Stimulated activated CD4-positive, alpha-beta T cell treated with anti-CD3 and anti-CD28 coated beads, Interleukin-1b, Interleukin-23, amount 100 ng/mL, for 48 hours (primary cell): ENCODE measurements around the gene FSTL5.

Source experiments
- DNase-seq: peaks from one replicate; pipeline ENCODE4 v3.0.0-alpha.2; 2020

Gene FSTL5

DNA sequence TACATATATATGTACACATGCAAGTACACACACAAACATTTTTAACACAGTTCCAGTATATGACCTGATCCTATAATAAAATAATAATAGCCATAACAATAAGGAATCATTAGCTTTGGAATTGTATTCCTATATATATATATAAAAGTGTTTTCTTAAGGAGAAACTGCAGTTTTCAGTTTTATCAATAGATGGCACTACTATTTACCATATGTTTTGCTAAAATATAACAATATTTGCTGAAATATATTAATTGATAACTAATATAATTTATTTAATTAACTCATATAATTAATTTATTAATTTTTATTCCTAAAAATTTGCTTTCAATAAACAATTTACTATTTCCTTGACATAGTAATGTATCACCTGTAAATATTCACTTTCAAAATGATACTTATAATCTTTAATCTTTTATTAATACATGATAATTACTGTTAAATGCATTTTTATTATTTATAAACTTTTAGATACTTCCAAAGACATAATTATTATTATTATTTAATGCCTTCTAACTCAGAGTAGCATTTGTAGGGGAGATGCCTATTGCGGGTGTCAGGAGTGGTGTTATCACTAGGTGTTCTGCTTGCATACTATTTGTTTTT is 599.5 kb downstream of the FSTL5 start:
- DNase-seq = no peak

DNA sequence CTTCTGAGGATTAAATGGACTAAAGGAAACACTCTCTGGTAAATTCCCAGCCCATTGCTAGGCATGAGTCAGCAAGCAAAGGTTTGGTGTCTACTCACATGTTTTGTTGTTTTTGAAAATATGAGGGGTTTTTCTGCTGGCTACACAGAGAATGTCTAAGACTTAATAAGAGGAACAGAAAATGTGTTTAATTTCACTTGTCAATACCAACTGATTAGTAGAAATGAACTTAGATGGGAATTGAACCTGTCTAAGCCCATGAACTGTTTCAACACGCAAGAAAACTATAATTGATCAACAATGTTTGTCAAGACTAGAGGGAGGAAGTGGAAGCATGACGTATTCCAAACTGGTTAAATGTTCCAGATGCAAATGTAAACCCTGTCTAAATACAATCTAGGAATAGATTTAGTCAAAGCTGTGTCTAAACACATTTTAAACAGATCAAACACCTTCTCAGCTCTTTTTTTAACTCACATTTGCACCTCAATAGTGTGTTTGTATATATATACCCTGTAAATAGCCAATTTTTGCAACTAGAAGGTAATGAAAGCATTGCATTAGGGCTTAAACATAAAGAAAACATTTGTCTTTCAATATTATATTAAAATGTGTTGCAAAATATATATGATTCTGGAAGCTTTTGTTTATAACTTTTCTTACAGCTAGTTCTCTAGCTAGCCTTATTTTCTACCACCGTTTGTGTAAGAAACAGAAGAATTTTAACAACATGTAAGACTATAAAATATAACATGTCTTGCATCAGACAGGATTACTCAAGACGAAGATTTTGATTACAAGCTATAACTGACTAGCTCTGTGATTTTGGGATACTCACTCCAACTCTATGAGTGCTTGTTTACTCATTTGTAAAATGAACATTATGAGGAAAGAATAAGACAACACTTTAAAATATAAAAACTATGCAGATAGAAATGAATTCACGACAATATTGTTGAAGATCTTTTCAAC is 607.8 kb downstream of the FSTL5 start:
- no peak for DNase-seq

DNA sequence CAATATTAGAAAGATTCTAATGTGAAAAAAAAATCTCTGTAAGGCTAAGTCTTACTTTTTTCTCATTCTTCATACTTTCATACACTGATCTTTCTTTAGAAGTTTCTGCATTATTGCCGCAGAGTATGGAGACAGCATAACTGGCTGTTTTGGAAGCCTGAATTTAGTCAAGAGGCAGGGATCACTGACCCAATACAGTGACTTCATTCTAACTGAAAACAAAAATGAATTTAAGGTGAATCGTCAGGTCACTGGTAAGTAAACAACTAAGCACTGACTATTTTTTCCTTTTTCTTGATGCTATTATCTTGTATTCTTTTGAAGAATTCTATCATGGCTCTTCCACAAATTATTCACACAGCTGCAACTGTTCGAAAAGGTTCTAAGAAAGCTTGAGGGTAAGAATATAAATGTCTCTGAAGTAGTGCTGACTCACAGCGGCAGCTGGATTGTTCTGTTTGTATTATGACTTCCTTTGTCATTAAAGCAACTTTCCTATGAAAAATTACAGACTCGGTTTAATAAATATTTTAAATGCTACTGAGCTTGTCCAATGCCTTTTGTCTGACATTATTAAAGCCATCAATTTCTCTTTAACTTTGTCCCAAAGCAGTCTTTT is 609.3 kb downstream of the FSTL5 start:
- DNase-seq = no peak

DNA sequence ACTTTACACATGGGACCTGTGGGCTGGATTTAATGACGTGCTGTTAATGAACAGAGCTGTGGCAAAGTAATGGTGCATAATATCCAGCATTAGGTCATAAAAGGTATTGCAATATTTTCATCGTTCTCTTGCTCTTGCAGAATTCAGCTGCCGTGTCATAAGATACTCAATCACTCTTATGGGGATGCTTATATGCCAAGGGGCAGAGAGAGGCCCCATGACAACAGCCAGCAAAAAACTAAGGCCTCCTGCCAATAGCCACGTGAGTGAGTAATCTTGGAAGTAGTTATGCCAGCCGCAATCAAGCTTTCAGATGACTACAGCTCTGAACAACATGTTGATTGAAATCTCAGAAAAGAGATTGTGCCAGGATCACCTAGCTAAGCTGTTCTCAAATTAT is 616.9 kb downstream of the FSTL5 start:
- DNase-seq = no peak

DNA sequence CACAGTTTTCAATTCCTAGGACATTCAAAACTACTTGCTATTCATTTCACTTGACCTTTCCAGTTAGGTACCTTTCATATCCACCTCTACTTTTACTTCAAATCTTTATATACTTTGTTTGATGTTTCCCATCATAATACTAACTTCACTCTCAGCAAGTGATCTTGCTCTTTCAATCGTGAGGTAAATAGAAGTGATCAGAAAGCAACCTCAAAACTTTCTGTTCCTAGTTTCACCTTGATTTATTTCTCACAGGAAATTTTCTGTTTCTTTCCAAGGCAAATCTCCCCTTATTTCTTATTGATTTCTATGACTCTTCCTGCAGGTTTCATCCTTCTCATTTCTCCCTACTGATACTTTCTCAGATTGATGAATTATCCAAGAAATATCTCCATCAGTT is 623.5 kb downstream of the FSTL5 start:
- no peak for DNase-seq

DNA sequence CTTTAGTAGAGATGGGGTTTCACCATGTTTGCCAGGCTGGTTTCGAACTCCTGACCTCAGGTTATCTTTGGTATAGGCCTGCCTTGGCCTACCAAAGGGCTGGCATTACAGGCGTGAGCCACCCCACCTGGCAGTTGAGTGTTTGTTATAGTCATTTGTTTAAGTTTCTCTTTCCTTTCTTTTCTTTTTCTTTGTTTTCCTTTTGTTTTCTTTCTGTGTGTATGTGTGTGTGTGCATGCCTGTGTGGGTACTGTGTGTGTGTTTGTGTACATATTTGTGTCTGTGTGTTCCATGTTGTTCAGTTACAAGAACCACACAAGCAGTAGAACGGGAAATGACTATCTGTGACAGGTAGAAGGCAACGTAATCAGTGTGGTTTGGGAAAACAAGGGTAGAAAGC is 624.9 kb downstream of the FSTL5 start:
- no peak for DNase-seq

DNA sequence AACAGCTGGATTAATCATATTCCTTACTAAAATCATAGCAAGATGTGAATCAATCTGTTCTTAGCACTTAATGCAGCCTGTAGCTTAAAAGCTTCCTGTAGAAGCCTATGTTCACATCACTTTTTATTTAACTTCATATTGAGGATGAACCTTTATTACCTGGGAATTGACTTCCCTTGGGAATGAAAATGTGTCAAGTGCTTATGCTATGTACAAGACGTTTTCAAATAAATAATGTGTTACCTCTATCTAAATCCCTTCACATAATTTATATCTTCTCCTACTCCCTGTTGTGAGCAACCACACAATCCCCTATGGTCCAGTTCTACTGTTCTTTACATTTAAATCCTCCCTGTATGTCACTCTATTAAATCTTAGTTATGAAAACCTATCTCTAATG is 633.1 kb downstream of the FSTL5 start:
- no peak for DNase-seq

DNA sequence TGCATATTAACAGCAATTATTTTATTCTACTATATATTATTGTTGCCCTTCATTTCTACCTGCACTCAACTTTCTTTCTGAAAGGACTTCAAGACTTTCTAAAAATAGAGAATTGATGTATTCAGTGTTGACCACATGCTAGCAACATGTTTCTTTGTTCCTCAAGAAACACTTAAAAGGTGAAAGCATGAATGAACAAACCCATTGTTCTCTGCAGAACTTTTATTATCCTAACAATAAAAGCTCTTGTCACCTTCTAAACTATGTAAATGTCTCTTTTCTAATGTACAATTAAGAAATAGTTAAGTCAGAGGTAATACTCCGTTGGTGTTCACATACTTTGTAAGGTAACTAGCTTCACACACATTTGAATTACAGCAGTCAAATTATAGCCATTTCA is 638.7 kb downstream of the FSTL5 start:
- no peak for DNase-seq

DNA sequence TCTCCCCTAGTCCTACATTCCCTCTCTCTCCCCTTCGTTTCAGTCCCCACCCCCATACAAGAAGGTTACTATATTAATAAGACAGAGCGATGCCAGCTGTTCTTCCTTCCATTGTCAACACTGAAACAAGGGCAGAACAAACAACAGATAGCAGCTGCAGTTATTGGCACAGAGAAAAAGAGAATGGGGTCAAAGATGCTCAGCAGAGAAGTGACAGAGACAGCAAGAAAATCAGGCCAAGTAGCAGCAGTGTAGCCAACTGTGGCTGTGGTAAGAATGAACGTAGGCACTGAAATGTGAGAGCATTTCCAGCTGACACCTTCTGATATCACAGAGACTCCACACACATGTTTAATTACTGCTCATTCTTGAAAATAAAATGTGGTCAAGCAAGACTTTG is 641.8 kb downstream of the FSTL5 start:
- no peak for DNase-seq

DNA sequence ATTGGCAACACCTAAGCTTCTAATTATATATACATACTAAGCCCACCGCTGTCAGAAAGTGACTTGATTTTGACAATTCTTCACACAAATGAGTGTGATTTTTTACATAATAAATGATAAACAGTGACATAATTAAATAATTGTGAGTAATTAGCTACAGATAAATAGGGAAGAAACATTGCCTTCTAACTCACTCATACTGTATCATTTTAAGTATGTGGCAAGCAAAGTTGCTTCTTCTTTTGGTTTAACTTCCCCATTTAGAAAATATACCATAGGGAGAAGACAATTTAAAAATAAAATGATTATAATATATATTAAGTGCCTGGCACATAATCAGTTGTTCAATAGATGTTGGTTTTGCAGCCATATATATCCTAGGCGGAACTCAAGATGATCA is 644.2 kb downstream of the FSTL5 start:
- no peak for DNase-seq

DNA sequence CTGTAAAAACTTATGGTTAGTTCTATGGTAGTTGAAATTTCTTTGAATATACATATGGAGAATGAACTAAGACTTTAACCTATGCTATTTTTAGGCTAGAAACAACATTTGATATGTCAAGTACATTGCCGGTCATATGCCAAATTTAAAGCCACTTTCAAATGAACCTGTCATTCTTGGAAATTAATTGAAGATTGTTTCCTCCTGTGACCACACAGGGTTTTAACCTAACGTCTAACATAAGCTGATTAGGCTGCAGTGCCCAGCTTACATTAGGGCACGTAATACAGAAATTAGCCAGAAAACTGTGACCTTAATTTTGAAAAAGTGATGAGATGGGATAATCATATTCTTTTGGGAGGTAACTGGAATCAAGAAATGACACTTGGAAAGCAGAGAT is 645.9 kb downstream of the FSTL5 start:
- no peak for DNase-seq

DNA sequence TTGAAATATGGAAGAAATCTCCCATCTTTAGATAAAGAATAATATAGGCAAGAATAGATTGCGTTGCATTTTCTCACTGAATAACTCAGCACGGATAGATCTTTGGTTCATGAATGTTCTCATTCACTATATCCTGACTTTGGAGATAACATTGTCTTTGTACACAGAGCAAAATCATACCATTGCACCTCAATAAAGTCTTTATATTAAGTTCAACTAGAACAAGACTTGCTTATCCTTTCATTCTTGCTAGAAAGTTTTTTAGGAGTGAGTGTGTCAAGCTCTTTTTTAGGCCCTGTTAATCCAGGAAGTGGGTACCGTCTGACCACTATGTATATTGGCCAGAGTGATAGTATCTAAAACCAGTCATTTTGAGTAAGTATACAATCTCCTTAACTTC is 658.7 kb downstream of the FSTL5 start:
- DNase-seq = no peak

DNA sequence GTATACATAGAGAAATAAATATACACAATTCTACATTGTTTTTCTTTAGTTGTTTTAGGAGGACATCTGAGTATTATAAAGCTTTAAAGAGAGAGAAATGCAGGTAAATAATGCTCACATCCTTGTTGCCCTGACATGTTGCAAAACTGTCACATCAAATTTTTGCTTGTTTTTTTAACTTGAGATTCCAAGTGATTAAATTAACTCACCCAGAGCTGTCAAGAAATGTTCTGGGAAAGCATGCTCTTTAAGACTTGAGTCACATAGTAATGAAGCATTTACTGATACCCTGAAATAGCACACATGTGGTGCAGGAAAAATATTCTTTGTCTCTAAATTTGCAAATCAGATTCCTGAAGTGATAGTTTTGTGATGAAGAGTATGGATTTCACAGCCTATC is 665.6 kb downstream of the FSTL5 start:
- DNase-seq = no peak

DNA sequence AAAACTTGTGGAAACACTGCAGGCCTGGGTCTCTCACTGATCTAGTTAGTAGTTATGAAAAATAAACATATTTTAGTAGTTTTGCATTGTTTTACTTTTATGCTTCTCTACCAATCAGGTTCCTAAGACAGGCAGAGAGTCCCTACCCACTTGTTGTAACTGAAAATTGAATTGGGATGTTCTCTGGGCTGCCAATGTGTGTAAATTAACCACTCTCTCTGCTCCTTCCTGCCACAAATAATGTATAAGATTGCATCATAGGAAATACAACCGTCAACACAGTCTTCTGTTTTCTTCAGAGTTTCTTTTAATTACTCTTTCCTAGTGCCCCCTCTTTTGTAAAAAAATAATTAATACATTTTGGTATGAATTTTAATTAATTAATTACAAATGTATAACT is 677.3 kb downstream of the FSTL5 start:
- DNase-seq = no peak

DNA sequence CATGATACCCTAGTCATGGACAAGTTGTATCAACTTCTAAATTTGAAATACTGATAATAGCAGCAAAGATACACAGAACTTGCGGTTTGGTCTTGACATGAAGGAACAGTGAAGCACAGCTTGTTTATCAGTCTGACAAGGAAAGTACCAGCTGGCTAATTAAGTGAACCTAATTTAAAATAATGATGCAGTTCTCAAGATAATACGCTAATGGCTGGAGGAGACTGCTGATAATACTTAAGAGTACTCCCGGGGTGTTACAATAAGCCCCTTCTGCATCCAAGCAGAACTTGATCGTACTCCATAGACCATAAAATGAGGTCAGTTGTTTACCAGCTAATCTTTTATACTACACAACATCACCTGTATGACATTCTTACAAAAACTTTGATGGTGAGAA is 697.5 kb downstream of the FSTL5 start:
- DNase-seq = no peak

DNA sequence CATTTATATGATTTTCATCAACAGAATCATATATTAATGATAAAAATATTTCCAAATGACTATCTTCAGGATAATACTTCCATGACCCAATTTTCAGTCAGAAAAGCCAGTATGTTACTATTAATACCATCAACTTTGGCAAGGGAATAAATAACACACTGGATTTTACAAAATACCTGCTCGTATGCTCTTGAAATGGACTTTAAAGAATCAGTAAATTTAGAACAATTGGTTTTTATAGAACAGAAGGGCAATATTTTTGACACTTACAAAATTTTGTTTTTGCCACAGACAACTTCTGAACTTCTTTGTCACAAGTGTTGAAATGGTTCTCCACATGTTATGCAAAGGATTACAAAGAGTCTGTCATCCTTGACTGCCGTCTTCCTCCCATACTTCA is 700.4 kb downstream of the FSTL5 start:
- DNase-seq = no peak

DNA sequence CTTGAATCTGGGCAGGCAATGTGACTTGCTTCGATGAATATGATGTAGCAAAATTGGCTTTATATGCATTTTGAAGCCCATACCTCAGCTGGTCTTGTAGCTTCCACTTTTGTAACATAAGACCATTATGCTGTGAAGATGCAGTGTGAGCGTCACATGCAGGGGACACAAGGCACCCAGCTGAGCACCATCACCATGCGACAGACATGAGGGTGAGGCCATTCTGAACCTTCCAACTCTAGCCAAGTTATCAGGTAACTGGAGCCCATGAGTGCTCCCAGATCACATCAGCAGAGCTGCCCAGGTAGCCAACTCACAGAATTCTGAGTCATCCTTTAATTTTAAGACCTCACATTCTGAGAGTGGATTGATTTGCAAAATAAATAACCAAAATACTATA is 705.9 kb downstream of the FSTL5 start:
- DNase-seq = no peak

DNA sequence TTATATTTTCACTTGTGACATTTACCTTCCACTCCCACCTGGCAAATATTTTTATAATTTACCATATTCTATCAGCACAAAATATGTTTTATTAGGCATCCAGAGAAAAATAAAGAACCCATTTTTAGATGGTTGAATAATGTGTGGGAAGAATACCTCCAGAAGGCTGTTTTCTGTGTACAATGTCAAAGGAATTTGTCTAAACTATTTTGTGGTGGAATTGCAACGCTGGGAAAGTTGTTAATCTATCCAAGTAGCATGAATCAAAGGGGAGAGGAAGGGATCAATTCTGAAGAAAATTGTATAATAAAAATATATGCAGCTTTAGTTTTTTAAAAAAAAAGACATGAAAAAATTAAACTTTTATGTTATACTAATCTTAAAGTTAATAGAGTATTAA is 706.5 kb downstream of the FSTL5 start:
- DNase-seq = no peak

DNA sequence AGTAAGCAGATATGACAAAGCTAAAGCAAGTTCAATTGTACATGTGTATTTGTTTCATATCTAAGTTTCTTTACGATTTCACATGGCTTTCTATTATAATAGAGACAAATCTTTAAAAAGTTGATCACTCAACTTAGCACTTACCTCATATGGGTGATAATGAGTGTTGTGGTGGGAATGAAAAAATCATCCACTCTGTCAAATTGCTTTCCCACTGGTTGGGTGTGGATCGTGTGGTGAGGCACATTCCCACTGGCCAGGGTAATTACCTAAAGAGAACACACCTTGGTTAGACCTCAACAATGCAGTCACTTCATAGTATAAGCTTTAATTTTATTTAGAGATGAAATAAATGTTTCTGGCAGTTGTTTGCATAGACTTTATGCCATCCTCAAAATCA is 708.9 kb downstream of the FSTL5 start:
- DNase-seq = no peak

DNA sequence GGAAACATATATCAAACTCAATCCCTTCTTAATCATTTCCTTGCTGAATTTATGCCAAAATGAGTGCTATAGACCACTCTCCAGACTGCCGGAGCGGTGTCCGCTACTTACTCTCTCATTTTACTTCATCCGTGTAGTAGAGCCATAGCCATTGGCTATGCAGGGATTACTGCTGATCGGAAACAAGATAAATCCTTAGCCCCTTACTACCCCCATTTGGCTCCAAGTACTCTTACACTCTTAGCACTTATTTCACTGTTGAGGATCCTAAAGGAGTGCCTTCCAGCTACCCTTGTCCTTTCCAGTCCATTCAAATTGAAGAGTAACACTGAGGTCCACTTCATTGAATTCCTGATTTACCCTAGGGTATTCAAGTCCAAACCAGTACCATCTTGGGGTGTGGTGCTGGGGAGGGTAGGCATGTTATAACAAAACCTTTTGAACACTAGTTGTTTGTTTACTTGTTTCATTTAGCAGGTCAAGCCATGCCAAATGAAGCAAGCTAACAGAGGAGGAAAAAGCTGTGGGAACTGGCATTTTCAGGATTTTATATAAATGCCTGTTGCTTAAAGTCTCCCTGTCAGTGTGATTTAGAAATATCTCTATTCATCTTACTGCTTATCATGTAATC is 715.1 kb downstream of the FSTL5 start:
- DNase-seq = no peak

DNA sequence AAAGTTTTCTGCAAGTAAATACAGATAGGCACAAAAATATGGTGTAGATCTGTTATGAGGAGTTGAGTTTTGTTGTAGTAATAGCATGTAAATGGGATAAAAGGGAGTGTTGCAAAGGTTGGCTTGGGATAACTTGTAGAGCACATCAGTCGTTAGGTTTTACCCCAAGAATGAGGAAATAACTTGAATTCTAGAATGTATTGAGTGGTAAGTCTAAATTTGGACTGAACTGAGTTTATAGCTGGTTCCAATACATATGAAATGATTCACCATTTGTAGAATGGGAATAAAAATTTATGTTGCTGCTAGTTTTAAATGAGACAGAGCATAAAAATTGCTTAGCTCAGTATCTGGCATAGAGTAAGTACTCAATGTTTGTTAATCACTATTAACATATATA is 719.2 kb downstream of the FSTL5 start:
- no peak for DNase-seq

DNA sequence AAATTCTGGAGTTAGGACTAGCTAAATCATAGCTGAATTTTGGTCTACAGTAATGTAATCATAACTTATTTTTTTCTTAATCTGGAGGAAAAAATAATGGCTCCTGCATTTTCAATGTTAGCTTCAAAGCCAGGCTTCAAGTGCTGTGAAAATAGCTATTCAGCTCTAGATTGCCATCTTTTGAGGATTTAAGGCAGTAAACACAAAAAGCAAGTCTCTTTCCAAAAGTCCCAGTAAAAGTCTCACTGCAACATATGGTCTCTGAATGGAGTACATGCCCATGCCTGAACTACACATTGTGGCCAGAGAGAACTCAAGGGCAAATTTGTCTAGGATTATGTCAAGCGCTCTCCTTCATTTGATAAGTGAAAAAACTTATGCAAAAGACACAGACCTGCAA is 720.9 kb downstream of the FSTL5 start:
- DNase-seq = no peak

DNA sequence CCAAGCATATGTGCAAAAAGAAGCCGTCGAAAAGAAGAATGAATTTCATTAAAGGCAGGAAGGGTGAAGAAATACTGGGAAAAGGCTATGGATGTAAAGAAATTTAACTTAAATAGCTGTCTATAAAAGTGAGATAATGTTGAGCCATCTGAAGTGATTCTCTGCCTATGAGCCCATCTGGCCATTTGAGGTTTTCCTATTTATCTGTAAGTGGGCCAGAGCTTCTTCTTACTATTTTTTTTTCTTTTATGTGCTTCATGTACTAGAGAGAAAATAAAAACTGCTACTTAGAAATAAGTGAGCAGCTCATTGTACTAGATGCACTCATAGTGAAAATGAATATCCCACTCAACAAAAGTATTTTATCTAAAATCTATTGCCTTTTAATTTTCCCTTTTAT is 725.7 kb downstream of the FSTL5 start:
- no peak for DNase-seq
